ENCODE results near the gene PXMP2. TPM values are rescaled to one million over a fixed set of nuclear protein-coding genes. Genes with fewer than 3 reads are reported as not detected.

The PXMP2 gene
- total RNA-seq, 1 experiment from 2014 or later: 39.9 TPM

DNA sequence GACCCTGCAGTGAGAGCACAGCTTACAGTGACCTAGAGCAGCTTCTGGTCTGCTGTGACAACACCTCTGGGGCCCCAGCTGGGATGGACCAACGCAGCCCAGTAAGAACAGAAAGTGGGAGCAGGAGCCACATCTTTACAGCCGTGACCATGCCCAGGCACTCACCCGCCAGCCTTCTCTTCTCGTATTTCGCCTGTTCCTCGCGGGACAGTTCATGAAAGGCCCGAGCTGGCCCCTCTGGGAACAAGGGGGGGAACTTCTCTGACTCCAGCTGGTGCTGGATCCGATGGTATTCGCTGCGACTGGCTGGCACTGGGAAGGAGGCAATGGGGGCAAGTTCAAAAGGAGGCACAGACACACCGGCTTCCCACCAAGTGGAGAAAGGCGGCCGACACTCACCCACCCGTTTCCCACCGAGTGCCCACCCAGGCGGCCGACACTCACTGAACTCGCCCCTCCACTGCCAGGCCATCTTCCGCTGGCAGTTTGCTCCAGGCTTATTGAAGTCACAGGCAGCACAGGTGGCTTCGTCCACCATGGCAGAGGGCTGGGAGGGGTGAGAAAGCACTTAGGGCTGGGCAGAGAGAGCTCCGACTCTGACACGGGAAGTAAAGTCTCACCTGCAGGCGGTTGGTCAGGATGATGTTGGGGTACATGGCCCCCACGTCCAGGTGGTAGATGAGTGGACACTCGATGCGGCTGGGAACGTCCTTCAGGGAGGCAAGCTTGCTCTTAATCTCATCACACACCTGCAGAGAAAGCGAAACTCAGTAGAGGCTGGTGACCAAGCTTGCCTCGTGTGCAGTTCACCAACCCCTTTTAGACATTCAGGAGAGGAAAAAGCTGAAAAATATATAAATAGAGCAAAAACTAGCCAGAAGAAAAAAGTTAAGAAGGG is 18.9 kb upstream of the PXMP2 start:
- Mint-ChIP-seq H3K9me3 (ENCODE audit: unreplicated experiment) (no peaks in the 10 kb centered on the region), H3K36me3 (ENCODE audit: insufficient read depth, unreplicated experiment) (peaks cover 92% of the 10 kb centered on the region), H3K27me3 (ENCODE audit: insufficient read depth, unreplicated experiment) (no peaks in the 10 kb centered on the region), H3K27ac (ENCODE audit: unreplicated experiment) (no peak overlapping the region), H3K4me1 (ENCODE audit: low read depth, unreplicated experiment) (no peaks in the 10 kb centered on the region), H3K4me3 (ENCODE audit: unreplicated experiment) (no peak overlapping the region)
- Histone ChIP-seq H3K27me3 (replicated peaks; ENCODE audit: control insufficient read depth, insufficient read depth, low read length) (no peaks in the 10 kb centered on the region), H3K36me3 (ENCODE audit: control insufficient read depth, insufficient read depth, low read length) (no peaks in the 10 kb centered on the region; the same call in none of the 2 replicates), H3K4me3 (ENCODE audit: low read depth, low read length) (no peak overlapping the region), H3K4me1 (no peaks in the 10 kb centered on the region), H3K9me3 (no peaks in the 10 kb centered on the region)
- intact Hi-C loops (cut with micrococcal nuclease; ENCODE audit: unreplicated experiment): no loop called here
- TF ChIP-seq, protein P1, sequence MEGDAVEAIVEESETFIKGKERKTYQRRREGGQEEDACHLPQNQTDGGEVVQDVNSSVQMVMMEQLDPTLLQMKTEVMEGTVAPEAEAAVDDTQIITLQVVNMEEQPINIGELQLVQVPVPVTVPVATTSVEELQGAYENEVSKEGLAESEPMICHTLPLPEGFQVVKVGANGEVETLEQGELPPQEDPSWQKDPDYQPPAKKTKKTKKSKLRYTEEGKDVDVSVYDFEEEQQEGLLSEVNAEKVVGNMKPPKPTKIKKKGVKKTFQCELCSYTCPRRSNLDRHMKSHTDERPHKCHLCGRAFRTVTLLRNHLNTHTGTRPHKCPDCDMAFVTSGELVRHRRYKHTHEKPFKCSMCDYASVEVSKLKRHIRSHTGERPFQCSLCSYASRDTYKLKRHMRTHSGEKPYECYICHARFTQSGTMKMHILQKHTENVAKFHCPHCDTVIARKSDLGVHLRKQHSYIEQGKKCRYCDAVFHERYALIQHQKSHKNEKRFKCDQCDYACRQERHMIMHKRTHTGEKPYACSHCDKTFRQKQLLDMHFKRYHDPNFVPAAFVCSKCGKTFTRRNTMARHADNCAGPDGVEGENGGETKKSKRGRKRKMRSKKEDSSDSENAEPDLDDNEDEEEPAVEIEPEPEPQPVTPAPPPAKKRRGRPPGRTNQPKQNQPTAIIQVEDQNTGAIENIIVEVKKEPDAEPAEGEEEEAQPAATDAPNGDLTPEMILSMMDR (IDR thresholded peaks at IDR 0.05; ENCODE audit: insufficient read depth in 1 of 2, low read depth in 1 of 2, low read length in 1 of 2, severe bottlenecking in 1 of 2, unreplicated experiment in 1 of 2): no peak
- BruUV-seq (replicated peaks): no TSS peak
- POLR2A ChIA-PET: no interaction called here
- DNase-seq: no peak
- CTCF ChIA-PET: no interaction called here

- no peak for DNase-seq
- Mint-ChIP-seq H3K27ac (ENCODE audit: unreplicated experiment) (no peak overlapping the region), H3K4me3 (ENCODE audit: unreplicated experiment) (no peak overlapping the region), H3K36me3 (ENCODE audit: insufficient read depth, unreplicated experiment) (peaks cover 99% of the 10 kb centered on the region), H3K4me1 (ENCODE audit: low read depth, unreplicated experiment) (no peaks in the 10 kb centered on the region), H3K9me3 (ENCODE audit: unreplicated experiment) (no peaks in the 10 kb centered on the region), H3K27me3 (ENCODE audit: insufficient read depth, unreplicated experiment) (no peaks in the 10 kb centered on the region)
- ChIA-PET POLR2A (no interaction called here), CTCF (no interaction called here)
- Histone ChIP-seq H3K9me3 (no peaks in the 10 kb centered on the region), H3K36me3 (ENCODE audit: control insufficient read depth, insufficient read depth, low read length) (no peaks in the 10 kb centered on the region; the same call in none of the 2 replicates), H3K4me3 (ENCODE audit: low read depth, low read length) (no peak overlapping the region), H3K27me3 (replicated peaks; ENCODE audit: control insufficient read depth, insufficient read depth, low read length) (no peaks in the 10 kb centered on the region), H3K4me1 (no peaks in the 10 kb centered on the region)
- TF ChIP-seq, protein P1 (IDR thresholded peaks at IDR 0.05; ENCODE audit: insufficient read depth in 1 of 2, low read depth in 1 of 2, low read length in 1 of 2, severe bottlenecking in 1 of 2, unreplicated experiment in 1 of 2): no peak
- no TSS peak for BruUV-seq (replicated peaks)
- intact Hi-C loops (cut with micrococcal nuclease; ENCODE audit: unreplicated experiment): no loop called here
These were observed 18.1 kb upstream of the PXMP2 start for GRCh38 chr12:132669166-132669879.

DNA sequence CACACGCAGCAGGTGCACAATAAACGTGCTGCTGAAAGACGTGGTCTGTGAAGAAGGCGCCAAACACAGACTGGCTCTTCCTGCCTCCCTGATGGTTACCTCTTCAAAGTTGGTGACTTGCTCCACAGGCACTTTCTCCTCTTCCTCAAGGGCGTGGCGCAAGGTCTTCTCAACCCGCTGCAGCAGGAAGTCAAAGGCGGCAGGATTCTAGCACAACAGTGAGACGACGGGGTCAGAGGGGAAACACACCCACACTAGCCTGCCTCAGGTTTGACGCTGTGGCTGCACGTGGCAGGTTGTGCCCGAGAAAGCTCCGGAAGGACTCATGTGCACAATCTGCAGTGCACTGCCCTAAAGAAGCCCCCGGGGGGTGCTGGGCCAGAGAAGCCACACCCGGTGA is 15.3 kb upstream of the PXMP2 start:
- DNase-seq: no peak
- BruUV-seq (replicated peaks): no TSS peak
- H3K4me1 Mint-ChIP-seq (ENCODE audit: low read depth, unreplicated experiment): no peaks in the 10 kb centered on the region
- TF ChIP-seq, protein P1 (IDR thresholded peaks at IDR 0.05; ENCODE audit: insufficient read depth in 1 of 2, low read depth in 1 of 2, low read length in 1 of 2, severe bottlenecking in 1 of 2, unreplicated experiment in 1 of 2): no peak
- H3K4me3 Mint-ChIP-seq (ENCODE audit: unreplicated experiment): no peak overlapping the region
- CTCF ChIA-PET: no interaction called here
- Histone ChIP-seq H3K4me3 (ENCODE audit: low read depth, low read length) (no peak overlapping the region), H3K9me3 (no peaks in the 10 kb centered on the region), H3K4me1 (no peaks in the 10 kb centered on the region), H3K27me3 (replicated peaks; ENCODE audit: control insufficient read depth, insufficient read depth, low read length) (no peaks in the 10 kb centered on the region), H3K36me3 (ENCODE audit: control insufficient read depth, insufficient read depth, low read length) (no peaks in the 10 kb centered on the region; the same call in none of the 2 replicates)
- no peak overlapping the region for H3K27ac Mint-ChIP-seq (ENCODE audit: unreplicated experiment)
- peaks cover 91% of the 10 kb centered on the region for H3K36me3 Mint-ChIP-seq (ENCODE audit: insufficient read depth, unreplicated experiment)
- H3K9me3 Mint-ChIP-seq (ENCODE audit: unreplicated experiment): no peaks in the 10 kb centered on the region
- intact Hi-C loops (cut with micrococcal nuclease; ENCODE audit: unreplicated experiment): no loop called here
- POLR2A ChIA-PET: no interaction called here
- H3K27me3 Mint-ChIP-seq (ENCODE audit: insufficient read depth, unreplicated experiment): no peaks in the 10 kb centered on the region
